ENCODE results near the gene MSH4.
A peak's percentile ranks its signal among the peaks of the same experiment; 100 is the strongest.
"Not testable (repeated sequence)": the region's sequence is repeated elsewhere in the genome, so short reads cannot be mapped to it uniquely, and the experiment has no call there.

The MSH4 gene

DNA sequence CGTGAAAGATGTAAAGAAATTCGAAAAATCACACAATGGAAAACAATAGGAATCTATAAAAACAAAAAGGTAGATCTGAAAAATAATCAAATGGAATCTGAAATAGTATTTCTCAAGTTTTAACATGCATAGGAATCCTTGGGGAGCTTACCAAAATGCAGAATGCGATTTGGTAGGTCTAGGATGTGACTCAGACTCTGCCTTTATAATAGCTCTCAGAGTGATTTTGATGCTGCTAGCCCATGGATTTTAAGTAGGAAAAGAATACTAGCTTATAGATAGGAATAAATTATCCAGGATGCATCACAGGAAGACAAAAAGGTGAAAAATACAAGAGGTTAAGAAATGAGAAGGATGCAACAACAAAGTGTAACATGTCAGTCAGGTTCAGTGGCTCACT is 24.7 kb upstream of the MSH4 start:
- Histone ChIP-seq H3K27ac (ENCODE audit: low read depth, low read length) (no peak overlapping the region), H3K27me3 (ENCODE audit: control insufficient read depth, low read length) (no peaks in the 10 kb centered on the region), H3K9me3 (ENCODE audit: control insufficient read depth, insufficient read depth, low read length) (no peaks in the 10 kb centered on the region), H3K36me3 (ENCODE audit: control insufficient read depth, low read length) (no peaks in the 10 kb centered on the region), H3K4me3 (ENCODE audit: low read length) (no peak overlapping the region), H3K9me2 (replicated peaks; ENCODE audit: control insufficient read depth, low read length) (no peaks in the 10 kb centered on the region), H4K20me1 (ENCODE audit: control insufficient read depth, insufficient read depth, low read depth, low read length) (no peaks in the 10 kb centered on the region), H3K4me1 (ENCODE audit: control insufficient read depth, low read length) (no peaks in the 10 kb centered on the region), H3K4me2 (ENCODE audit: low read length) (no peak overlapping the region), H3K79me2 (ENCODE audit: control insufficient read depth, low read length) (no peaks in the 10 kb centered on the region), H3F3A (ENCODE audit: control insufficient read depth, insufficient read depth) (peaks cover 3% of the 10 kb centered on the region; the same call in 1 of the 2 replicates)
- TF ChIP-seq, protein P1, sequence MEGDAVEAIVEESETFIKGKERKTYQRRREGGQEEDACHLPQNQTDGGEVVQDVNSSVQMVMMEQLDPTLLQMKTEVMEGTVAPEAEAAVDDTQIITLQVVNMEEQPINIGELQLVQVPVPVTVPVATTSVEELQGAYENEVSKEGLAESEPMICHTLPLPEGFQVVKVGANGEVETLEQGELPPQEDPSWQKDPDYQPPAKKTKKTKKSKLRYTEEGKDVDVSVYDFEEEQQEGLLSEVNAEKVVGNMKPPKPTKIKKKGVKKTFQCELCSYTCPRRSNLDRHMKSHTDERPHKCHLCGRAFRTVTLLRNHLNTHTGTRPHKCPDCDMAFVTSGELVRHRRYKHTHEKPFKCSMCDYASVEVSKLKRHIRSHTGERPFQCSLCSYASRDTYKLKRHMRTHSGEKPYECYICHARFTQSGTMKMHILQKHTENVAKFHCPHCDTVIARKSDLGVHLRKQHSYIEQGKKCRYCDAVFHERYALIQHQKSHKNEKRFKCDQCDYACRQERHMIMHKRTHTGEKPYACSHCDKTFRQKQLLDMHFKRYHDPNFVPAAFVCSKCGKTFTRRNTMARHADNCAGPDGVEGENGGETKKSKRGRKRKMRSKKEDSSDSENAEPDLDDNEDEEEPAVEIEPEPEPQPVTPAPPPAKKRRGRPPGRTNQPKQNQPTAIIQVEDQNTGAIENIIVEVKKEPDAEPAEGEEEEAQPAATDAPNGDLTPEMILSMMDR (IDR thresholded peaks at IDR 0.05; ENCODE audit: low read depth, low read length, poor library complexity, severe bottlenecking) = no peak
- no peak for TF ChIP-seq EZH2phosphoT487 (IDR thresholded peaks at IDR 0.05; ENCODE audit: borderline replicate concordance, low read length)

DNA sequence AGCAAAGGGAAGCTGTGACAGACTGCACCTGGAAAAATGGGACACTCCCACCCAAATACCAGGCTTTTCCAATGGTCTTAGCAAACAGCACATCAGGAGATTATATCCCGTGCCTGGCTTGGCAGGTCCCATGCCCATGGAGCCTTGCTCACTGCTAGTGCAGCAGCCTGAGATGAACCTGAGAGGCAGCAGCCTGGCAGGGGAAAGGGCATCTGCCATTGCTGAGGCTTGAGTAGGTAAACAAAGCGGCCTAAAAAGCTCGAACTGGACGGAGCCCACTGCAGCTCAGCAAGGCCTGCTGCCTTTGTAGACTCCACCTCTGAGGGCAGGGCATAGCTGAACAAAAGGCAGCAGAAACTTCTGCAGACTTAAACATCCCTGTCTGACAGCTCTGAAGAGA is 18.9 kb upstream of the MSH4 start:
- not testable (repeated sequence) for H4K20me1 ChIP-seq (ENCODE audit: control insufficient read depth, insufficient read depth, low read depth, low read length); H3K4me3 ChIP-seq (ENCODE audit: low read length); H3K27me3 ChIP-seq (ENCODE audit: control insufficient read depth, low read length); H3K27ac ChIP-seq (ENCODE audit: low read depth, low read length); H3K4me1 ChIP-seq (ENCODE audit: control insufficient read depth, low read length); H3K79me2 ChIP-seq (ENCODE audit: control insufficient read depth, low read length); H3K9me3 ChIP-seq (ENCODE audit: control insufficient read depth, insufficient read depth, low read length); H3K4me2 ChIP-seq (ENCODE audit: low read length); H3F3A ChIP-seq (ENCODE audit: control insufficient read depth, insufficient read depth); H3K36me3 ChIP-seq (ENCODE audit: control insufficient read depth, low read length); H3K9me2 ChIP-seq (replicated peaks; ENCODE audit: control insufficient read depth, low read length)

DNA sequence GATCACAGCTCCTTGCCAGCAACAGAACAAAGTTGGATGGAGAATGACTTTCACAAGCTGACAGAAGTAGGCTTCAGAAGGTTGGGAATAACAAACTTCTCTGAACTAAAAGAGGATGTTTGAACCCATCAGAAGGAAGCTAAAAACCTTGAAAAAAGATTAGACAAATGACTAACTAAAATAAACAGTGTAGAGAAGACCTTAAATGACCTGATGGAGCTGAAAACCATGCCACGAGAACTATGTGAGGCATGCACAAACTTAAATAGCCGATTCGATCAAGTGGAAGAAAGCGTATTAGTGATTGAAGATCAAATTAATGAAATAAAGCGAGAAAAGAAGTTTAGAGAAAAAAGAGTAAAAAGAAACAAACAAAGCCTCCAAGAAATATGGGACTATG is 18.0 kb upstream of the MSH4 start:
- H3K27ac ChIP-seq (ENCODE audit: low read depth, low read length); H3K4me1 ChIP-seq (ENCODE audit: control insufficient read depth, low read length); H3K9me3 ChIP-seq (ENCODE audit: control insufficient read depth, insufficient read depth, low read length); H3K36me3 ChIP-seq (ENCODE audit: control insufficient read depth, low read length); H3K4me2 ChIP-seq (ENCODE audit: low read length); H3K4me3 ChIP-seq (ENCODE audit: low read length); H3K27me3 ChIP-seq (ENCODE audit: control insufficient read depth, low read length); H3K9me2 ChIP-seq (replicated peaks; ENCODE audit: control insufficient read depth, low read length); H3K79me2 ChIP-seq (ENCODE audit: control insufficient read depth, low read length); H3F3A ChIP-seq (ENCODE audit: control insufficient read depth, insufficient read depth); H4K20me1 ChIP-seq (ENCODE audit: control insufficient read depth, insufficient read depth, low read depth, low read length): not testable (repeated sequence)

DNA sequence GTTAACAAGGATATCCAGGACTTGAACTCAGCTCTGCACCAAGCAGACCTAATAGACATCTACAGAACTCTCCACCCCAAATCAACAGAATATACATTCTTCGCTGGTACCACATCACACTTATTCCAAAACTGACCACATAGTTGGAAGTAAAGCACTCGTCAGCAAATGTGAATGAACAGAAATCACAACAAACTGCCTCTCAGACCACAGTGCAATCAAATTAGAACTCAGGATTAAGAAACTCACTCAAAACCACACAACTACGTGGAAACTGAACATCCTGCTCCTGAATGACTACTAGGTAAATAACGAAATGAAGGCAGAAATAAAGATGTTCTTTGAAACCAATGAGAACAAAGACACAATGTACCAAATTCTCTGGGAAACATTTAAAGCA is 16.5 kb upstream of the MSH4 start:
- not testable (repeated sequence) for H3F3A ChIP-seq (ENCODE audit: control insufficient read depth, insufficient read depth); H3K4me1 ChIP-seq (ENCODE audit: control insufficient read depth, low read length); H3K27ac ChIP-seq (ENCODE audit: low read depth, low read length); H4K20me1 ChIP-seq (ENCODE audit: control insufficient read depth, insufficient read depth, low read depth, low read length); H3K36me3 ChIP-seq (ENCODE audit: control insufficient read depth, low read length); H3K9me2 ChIP-seq (replicated peaks; ENCODE audit: control insufficient read depth, low read length); H3K4me3 ChIP-seq (ENCODE audit: low read length); H3K9me3 ChIP-seq (ENCODE audit: control insufficient read depth, insufficient read depth, low read length); H3K4me2 ChIP-seq (ENCODE audit: low read length); H3K79me2 ChIP-seq (ENCODE audit: control insufficient read depth, low read length); H3K27me3 ChIP-seq (ENCODE audit: control insufficient read depth, low read length)

DNA sequence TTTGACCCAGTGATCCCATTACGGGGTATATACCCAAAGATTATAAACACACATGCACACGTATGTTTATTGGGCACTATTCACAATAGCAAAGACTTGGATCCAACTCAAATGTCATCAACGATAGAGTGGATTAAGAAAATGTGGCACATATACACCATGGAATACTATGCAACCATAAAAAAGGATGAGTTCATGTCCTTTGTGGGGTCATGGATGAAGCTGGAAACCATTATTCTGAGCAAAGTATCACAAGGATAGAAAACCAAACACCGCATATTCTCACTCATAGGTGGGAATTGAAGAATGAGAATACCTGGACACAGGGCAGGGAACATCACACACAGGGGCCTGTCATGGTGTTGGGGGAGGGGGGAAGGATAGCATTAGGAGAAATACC is 12.8 kb upstream of the MSH4 start:
- Histone ChIP-seq H3K4me1 (ENCODE audit: control insufficient read depth, low read length) (peaks cover 22% of the 10 kb centered on the region), H3K36me3 (ENCODE audit: control insufficient read depth, low read length) (peaks cover 29% of the 10 kb centered on the region), H3K27ac (ENCODE audit: low read depth, low read length) (peak overlapping the region; percentile 92), H3K4me3 (ENCODE audit: low read length) (peak overlapping the region; percentile 88), H3K79me2 (ENCODE audit: control insufficient read depth, low read length) (peaks cover 42% of the 10 kb centered on the region), H3F3A (ENCODE audit: control insufficient read depth, insufficient read depth) (peaks cover 37% of the 10 kb centered on the region), H3K4me2 (ENCODE audit: low read length) (peak overlapping the region; percentile 70), H4K20me1 (ENCODE audit: control insufficient read depth, insufficient read depth, low read depth, low read length) (peaks cover 12% of the 10 kb centered on the region; the same call in 1 of the 2 replicates)
- not testable (repeated sequence) for H3K27me3 ChIP-seq (ENCODE audit: control insufficient read depth, low read length); H3K9me2 ChIP-seq (replicated peaks; ENCODE audit: control insufficient read depth, low read length); H3K9me3 ChIP-seq (ENCODE audit: control insufficient read depth, insufficient read depth, low read length)

Data from DOHH2 (cell line).